Naive thymus-derived CD4-positive, alpha-beta T cell (primary cell): ENCODE measurements around the gene ETDB. TPM values are rescaled to one million over a fixed set of nuclear protein-coding genes. Genes with fewer than 3 reads are reported as not detected.
"Not testable (repeated sequence)": the region's sequence is repeated elsewhere in the genome, so short reads cannot be mapped to it uniquely, and the experiment has no call there.

Experiments
- ATAC-seq: fragments of 150-1000 bp; cut with Tn5 transposase; 2 replicates; pipeline ENCODE4 v1.10.0; 2021; ENCODE audit warnings: mild to moderate bottlenecking, moderate library complexity
- CTCF ChIA-PET: fragments of 350-600 bp; sonication (Branson Sonifier 250); formaldehyde crosslinking; loops from one replicate; lab custom pipeline; 2021; ENCODE audit warnings: antibody characterized with exemption; lab: Charles Lee
- POLR2A ChIA-PET: fragments of 350-600 bp; sonication (Branson Sonifier 250); formaldehyde crosslinking; loops from one replicate; lab custom pipeline; 2021; ENCODE audit warnings: antibody characterized with exemption, inconsistent platforms; lab: Charles Lee
- DNase-seq, 9 donors: peaks; one replicate each; pipeline versions ENCODE4 v3.0.0 to v3.0.0-alpha.2; 2020 to 2022; ENCODE audit warnings: mixed read lengths in 1 of 9
- H3K27ac ChIP-seq: one replicate; pipeline ENCODE4 v1.7.0; 2013; ENCODE audit warnings: mild to moderate bottlenecking, low read depth, low read length, moderate library complexity
- H3K27me3 ChIP-seq, 2 donors: one replicate each; pipeline ENCODE4 v1.7.0; 2013; ENCODE audit warnings: low read length in 2 of 2, mild to moderate bottlenecking in 2 of 2, moderate library complexity in 2 of 2; ENCODE audit not compliant: control insufficient read depth in 2 of 2, insufficient read depth in 2 of 2
- H3K36me3 ChIP-seq, 3 experiments: 1 replicate in 2 of 3; 2 replicates in 1 of 3; pipeline ENCODE4 v1.7.0; 2013; ENCODE audit warnings: low read length in 3 of 3, mild to moderate bottlenecking in 3 of 3, moderate library complexity in 1 of 3; ENCODE audit not compliant: insufficient read depth in 3 of 3, control insufficient read depth in 2 of 3
- H3K4me1 ChIP-seq, 2 donors: one replicate each; pipeline ENCODE4 v1.7.0; 2013; ENCODE audit warnings: low read length in 2 of 2, mild to moderate bottlenecking in 2 of 2, moderate library complexity in 1 of 2; ENCODE audit not compliant: control insufficient read depth in 2 of 2, insufficient read depth in 2 of 2
- H3K4me3 ChIP-seq: 2 replicates; pipeline ENCODE4 v1.7.0; 2013; ENCODE audit warnings: mild to moderate bottlenecking, low read length
- H3K9me3 ChIP-seq, 3 experiments: 1 replicate in 2 of 3; 2 replicates in 1 of 3; pipeline ENCODE4 v1.7.0; 2013; ENCODE audit warnings: low read length in 3 of 3; ENCODE audit not compliant: control insufficient read depth in 2 of 3
- H3K27ac Mint-ChIP-seq, 9 donors: one replicate each; pipeline ENCODE4 v1.8.0; 2020 to 2022; ENCODE audit warnings: mixed read lengths in 9 of 9, mild to moderate bottlenecking in 8 of 9, moderate library complexity in 5 of 9, inconsistent platforms in 2 of 9
- H3K27me3 Mint-ChIP-seq, 5 donors: one replicate each; pipeline ENCODE4 v1.8.0; 2021 to 2022; ENCODE audit warnings: mixed read lengths in 5 of 5, mild to moderate bottlenecking in 1 of 5
- H3K36me3 Mint-ChIP-seq, 5 donors: one replicate each; pipeline ENCODE4 v1.8.0; 2020 to 2022; ENCODE audit warnings: mixed read lengths in 5 of 5, mild to moderate bottlenecking in 3 of 5, inconsistent platforms in 1 of 5
- H3K4me1 Mint-ChIP-seq, 7 donors: one replicate each; pipeline ENCODE4 v1.8.0; 2020 to 2022; ENCODE audit warnings: mixed read lengths in 7 of 7, mild to moderate bottlenecking in 3 of 7, inconsistent platforms in 1 of 7
- H3K4me3 Mint-ChIP-seq, 10 donors: one replicate each; pipeline ENCODE4 v1.8.0; 2020 to 2022; ENCODE audit warnings: mild to moderate bottlenecking in 10 of 10, mixed read lengths in 10 of 10, moderate library complexity in 6 of 10, inconsistent platforms in 2 of 10
- H3K9me3 Mint-ChIP-seq, 11 donors: one replicate each; pipeline ENCODE4 v1.8.0; 2020 to 2022; ENCODE audit warnings: mixed read lengths in 11 of 11, mild to moderate bottlenecking in 4 of 11, inconsistent platforms in 1 of 11, moderate library complexity in 1 of 11
- intact Hi-C, 2 donors: fragments of 100-400 bp; cut with micrococcal nuclease; formaldehyde crosslinking; loops; one replicate each; pipeline ENCODE4 v1.15.1; 2023
- polyA plus RNA-seq, 2 donors: library from polyadenylated mRNA; unstranded; fragments of 300-500 nt; fragmentation: Illumina TruSeq; gene quantifications; one replicate each; pipeline ENCODE4 v1.2.3, GENCODE V29; 2021
- total RNA-seq, 6 experiments: library from RNA in 5 of 6; stranded (reverse) in 5 of 6; gene quantifications; 1 replicate in 5 of 6; 2 replicates in 1 of 6; pipeline ENCODE4 v1.2.3 and lab custom pipeline; 2021 to 2026

The ETDB gene
- total and polyA plus RNA-seq, 7 experiments from 2014 or later: not detected

GRCh38 chrX:135112743-135113142, 7.6 kb downstream of the ETDB start:
- no peaks in the 10 kb centered on the region for H3K36me3 Mint-ChIP-seq
- no peaks in the 10 kb centered on the region for H3K9me3 ChIP-seq
- POLR2A ChIA-PET: no interaction called here
- H3K27me3 Mint-ChIP-seq: peaks cover 5 to 28% (median 20%) of the 10 kb centered on the region in 5 donors
- peaks cover 0 to 4% of the 10 kb centered on the region in 2 donors for H3K27me3 ChIP-seq
- H3K4me1 ChIP-seq: no peaks in the 10 kb centered on the region
- H3K4me3 Mint-ChIP-seq: no peak overlapping the region
- no peak overlapping the region for H3K27ac ChIP-seq
- DNase-seq (no peak), ATAC-seq (no peak)
- no peaks in the 10 kb centered on the region for H3K9me3 Mint-ChIP-seq
- intact Hi-C loops: no loop called here
- H3K27ac Mint-ChIP-seq: no peak overlapping the region
- CTCF ChIA-PET: interaction anchor here (0.6 kb wide), 1 partner anchor 93 kb away, joined by 3 read pairs; no protein-coding TSS in a partner anchor
- no peaks in the 10 kb centered on the region for H3K36me3 ChIP-seq
- peaks cover 0 to 8% (median 0%) of the 10 kb centered on the region in 7 donors for H3K4me1 Mint-ChIP-seq
- no peak overlapping the region for H3K4me3 ChIP-seq

- POLR2A ChIA-PET: interaction anchor here (0.5 kb wide), 1 partner anchor 412 kb away, joined by 3 read pairs; no protein-coding TSS in a partner anchor
- H3K4me1 Mint-ChIP-seq: peaks cover 0 to 8% (median 0%) of the 10 kb centered on the region in 7 donors
Observed at GRCh38 chrX:135112096-135112729, 8.1 kb downstream of the ETDB start.

GRCh38 chrX:135109554-135109953, 10.8 kb downstream of the ETDB start:
- no peaks in the 10 kb centered on the region for H3K36me3 ChIP-seq
- intact Hi-C loops: no loop called here
- DNase-seq (no peak), ATAC-seq (no peak)
- H3K27me3 ChIP-seq: peaks cover 0 to 4% of the 10 kb centered on the region in 2 donors
- no peak overlapping the region for H3K4me3 ChIP-seq
- no peak overlapping the region for H3K4me3 Mint-ChIP-seq
- no peaks in the 10 kb centered on the region for H3K9me3 Mint-ChIP-seq
- CTCF ChIA-PET: no interaction called here
- no peak overlapping the region for H3K27ac ChIP-seq
- H3K4me1 ChIP-seq: no peaks in the 10 kb centered on the region
- peaks cover 5 to 43% (median 25%) of the 10 kb centered on the region in 5 donors for H3K27me3 Mint-ChIP-seq
- no peaks in the 10 kb centered on the region for H3K36me3 Mint-ChIP-seq
- H3K9me3 ChIP-seq: no peaks in the 10 kb centered on the region
- peaks cover 0 to 7% (median 0%) of the 10 kb centered on the region in 7 donors for H3K4me1 Mint-ChIP-seq
- no peak overlapping the region for H3K27ac Mint-ChIP-seq
- POLR2A ChIA-PET: no interaction called here

More at GRCh38 chrX:135112096-135112729, 8.1 kb downstream of the ETDB start:
- H3K36me3 Mint-ChIP-seq: no peaks in the 10 kb centered on the region
- CTCF ChIA-PET: interaction anchor here (0.6 kb wide), 1 partner anchor 93 kb away, joined by 3 read pairs; no protein-coding TSS in a partner anchor
- Histone ChIP-seq H3K4me1 (no peaks in the 10 kb centered on the region), H3K4me3 (no peak overlapping the region), H3K36me3 (no peaks in the 10 kb centered on the region), H3K27ac (no peak overlapping the region), H3K9me3 (no peaks in the 10 kb centered on the region), H3K27me3 (peaks cover 0 to 4% of the 10 kb centered on the region in 2 donors)
- no peak overlapping the region for H3K27ac Mint-ChIP-seq
- DNase-seq (peak in 5 of 9 donors; percentile 26 to 46 (median 44)), ATAC-seq (peak; percentile 67)
- no peak overlapping the region for H3K4me3 Mint-ChIP-seq
- no peaks in the 10 kb centered on the region for H3K9me3 Mint-ChIP-seq
- intact Hi-C loops: no loop called here
- H3K27me3 Mint-ChIP-seq: peaks cover 5 to 29% (median 20%) of the 10 kb centered on the region in 5 donors

GRCh38 chrX:135099493-135099783, 20.9 kb downstream of the ETDB start:
- DNase-seq (no peak), ATAC-seq (no peak)
- Mint-ChIP-seq H3K36me3 (no peaks in the 10 kb centered on the region), H3K4me1 (peaks cover 0 to 8% (median 4%) of the 10 kb centered on the region in 7 donors), H3K9me3 (no peaks in the 10 kb centered on the region), H3K27ac (peak overlapping the region in 2 of 9 donors; percentile 65 to 69), H3K27me3 (peaks cover 0 to 54% (median 4%) of the 10 kb centered on the region in 5 donors), H3K4me3 (peak overlapping the region in 9 of 10 donors; percentile 56 to 87 (median 79))
- intact Hi-C loops: no loop called here
- POLR2A ChIA-PET: no interaction called here
- CTCF ChIA-PET: no interaction called here
- peak overlapping the region; percentile 41 for H3K4me3 ChIP-seq
- no peaks in the 10 kb centered on the region for H3K9me3 ChIP-seq
- H3K4me1 ChIP-seq: peaks cover 0 to 3% of the 10 kb centered on the region in 2 donors
- H3K36me3 ChIP-seq: no peaks in the 10 kb centered on the region
- H3K27ac ChIP-seq: no peak overlapping the region
- no peaks in the 10 kb centered on the region for H3K27me3 ChIP-seq

- H3K4me1 ChIP-seq, DNase-seq, ATAC-seq, H3K4me3 ChIP-seq, intact Hi-C loops, H3K4me1 Mint-ChIP-seq, CTCF ChIA-PET, H3K9me3 ChIP-seq, H3K9me3 Mint-ChIP-seq, H3K27me3 ChIP-seq, H3K27ac ChIP-seq, H3K36me3 ChIP-seq, H3K36me3 Mint-ChIP-seq, H3K27ac Mint-ChIP-seq: not testable (repeated sequence)
- POLR2A ChIA-PET: interaction anchor here (1.7 kb wide), 1 partner anchor 13 kb away, joined by 5 read pairs; no protein-coding TSS in a partner anchor
- Mint-ChIP-seq H3K27me3 (peaks cover 0 to 39% (median 0%) of the 10 kb centered on the region in 5 donors), H3K4me3 (peak overlapping the region; percentile 35 to 77 (median 62))
Observed at GRCh38 chrX:135097196-135097744, 23.1 kb downstream of the ETDB start.

- CTCF ChIA-PET: no interaction called here
- intact Hi-C loops: no loop called here
Observed at GRCh38 chrX:135095715-135096114, 24.6 kb downstream of the ETDB start.

More at GRCh38 chrX:135095715-135096114, 24.6 kb downstream of the ETDB start:
- no peaks in the 10 kb centered on the region for H3K27me3 ChIP-seq
- H3K4me1 Mint-ChIP-seq: peaks cover 0 to 8% (median 4%) of the 10 kb centered on the region in 7 donors
- no peak for DNase-seq
- POLR2A ChIA-PET: no interaction called here
- H3K36me3 Mint-ChIP-seq: no peaks in the 10 kb centered on the region
- no peak overlapping the region for H3K4me3 Mint-ChIP-seq
- peaks cover 0 to 3% of the 10 kb centered on the region in 2 donors for H3K4me1 ChIP-seq
- H3K27me3 Mint-ChIP-seq: peaks cover 0 to 36% (median 0%) of the 10 kb centered on the region in 5 donors
- no peak overlapping the region for H3K4me3 ChIP-seq
- H3K9me3 ChIP-seq: no peaks in the 10 kb centered on the region
- H3K36me3 ChIP-seq: no peaks in the 10 kb centered on the region
- no peaks in the 10 kb centered on the region for H3K9me3 Mint-ChIP-seq
- no peak for ATAC-seq
- H3K27ac Mint-ChIP-seq: no peak overlapping the region
- no peak overlapping the region for H3K27ac ChIP-seq
